HepG2 (cell line): Measurements from ENCODE around the gene ZNF23. TPM values are rescaled to one million over a fixed set of nuclear protein-coding genes. Genes with fewer than 3 reads are reported as not detected.

Source experiments
- ATAC-seq: fragments of 200-7000 bp; cut with Tn5 transposase; 3 replicates; pipeline ENCODE4 v1.9.1; 2020; ENCODE audit warnings: mild to moderate bottlenecking, moderate library complexity
- BruUV-seq: library from RNA; stranded (reverse); fragments of 400-500 nt; replicated peaks from 2 replicates; lab custom pipeline; 2021; lab: Mats Ljungman, UMichigan
- CTCF ChIA-PET: fragments of 300-600 bp; formaldehyde crosslinking; extraction: SDS; loops from one replicate; lab custom pipeline; 2021; ENCODE audit warnings: low total read pairs, inconsistent platforms, low intra/inter-chr PET ratio; lab: Yijun Ruan, JAX
- POLR2A ChIA-PET: fragments of 350-600 bp; sonication (Branson Sonifier 250); formaldehyde crosslinking; loops from one replicate; lab custom pipeline; 2020; ENCODE audit warnings: antibody characterized with exemption, inconsistent platforms; lab: Yijun Ruan, JAX
- DNase-seq: peaks from one replicate; pipeline ENCODE4 v3.0.0-alpha.2; 2015; ENCODE audit warnings: low spot score
- FAIRE-seq: peaks from 3 replicates; lab custom pipeline; 2011; peaks lifted over from hg19 to GRCh38; lab: Jason Lieb, UNC
- H2AFZ ChIP-seq: one replicate; pipeline ENCODE4 v1.6.1; 2011; ENCODE audit warnings: low read length, inconsistent platforms
- H3K27ac ChIP-seq: fragments of 300-600 bp; 3 replicates; pipeline ENCODE4 v1.8.0; 2011; ENCODE audit warnings: mixed run types, mild to moderate bottlenecking, mixed read lengths, low read length, inconsistent platforms; ENCODE audit not compliant: insufficient read depth; ENCODE audit errors: extremely low read length
- H3K27me3 ChIP-seq, 2 experiments: fragments of 200-600 bp in 1 of 2; 2 replicates in 1 of 2; 3 replicates in 1 of 2; pipeline versions ENCODE4 v1.6.0 to v1.8.0; 2011; ENCODE audit warnings: low read length in 2 of 2, mild to moderate bottlenecking in 2 of 2, moderate library complexity in 2 of 2, inconsistent platforms in 1 of 2; ENCODE audit not compliant: insufficient read depth in 2 of 2, control insufficient read depth in 1 of 2
- H3K36me3 ChIP-seq, 2 experiments: fragments of 200-600 bp in 1 of 2; replicated peaks in 1 of 2; 2 replicates in 1 of 2; 3 replicates in 1 of 2; pipeline versions ENCODE4 v1.5.1 to v1.8.0; 2011; ENCODE audit warnings: low read length in 2 of 2, inconsistent platforms in 1 of 2; ENCODE audit not compliant: insufficient read depth in 2 of 2, control insufficient read depth in 1 of 2
- H3K4me1 ChIP-seq: 2 replicates; pipeline ENCODE4 v1.5.1; 2012; ENCODE audit warnings: low read length, inconsistent platforms; ENCODE audit not compliant: insufficient read depth
- H3K4me2 ChIP-seq: 2 replicates; pipeline ENCODE4 v1.6.0; 2011; ENCODE audit warnings: low read depth, low read length, inconsistent platforms
- H3K4me3 ChIP-seq, 3 experiments: fragments of 200-600 bp in 1 of 3; sonication (generic), shearing (Covaris generic) in 1 of 3; replicated peaks in 1 of 3; 2 replicates each; pipeline ENCODE4 v1.5.1; 2011 to 2016; ENCODE audit warnings: low read length in 3 of 3, inconsistent platforms in 2 of 3, low read depth in 2 of 3, mild to moderate bottlenecking in 2 of 3, control low read depth in 1 of 3, mixed read lengths in 1 of 3; ENCODE audit not compliant: insufficient read depth in 1 of 3
- H3K79me2 ChIP-seq: one replicate; pipeline ENCODE4 v1.6.1; 2011; ENCODE audit warnings: low read length, inconsistent platforms; ENCODE audit not compliant: insufficient read depth
- H3K9ac ChIP-seq: 2 replicates; pipeline ENCODE4 v1.6.0; 2011; ENCODE audit warnings: mild to moderate bottlenecking, low read depth, low read length, inconsistent platforms; ENCODE audit not compliant: insufficient read depth
- H3K9me3 ChIP-seq: 2 replicates; pipeline ENCODE4 v1.5.1; 2012; ENCODE audit warnings: mild to moderate bottlenecking, low read length
- H4K20me1 ChIP-seq: 2 replicates; pipeline ENCODE4 v1.6.0; 2011; ENCODE audit warnings: inconsistent platforms, mild to moderate bottlenecking, low read length, moderate library complexity; ENCODE audit not compliant: insufficient read depth
- RFXANK ChIP-seq: IDR thresholded peaks from 2 replicates; pipeline ENCODE4 v1.6.1; 2016
- ZNF138 ChIP-seq: sonication (generic); formaldehyde crosslinking; IDR thresholded peaks from 2 replicates; pipeline ENCODE4 v1.5.0; 2020; ENCODE audit warnings: mild to moderate bottlenecking, low read depth, missing genetic modification reagents
- ZNF530 ChIP-seq: sonication (generic); formaldehyde crosslinking; IDR thresholded peaks from 2 replicates; pipeline ENCODE4 v1.5.0; 2020; ENCODE audit warnings: low read depth, mild to moderate bottlenecking, missing genetic modification reagents
- ZNF709 ChIP-seq: sonication (generic); formaldehyde crosslinking; IDR thresholded peaks from 2 replicates; pipeline ENCODE4 v1.5.0; 2020; ENCODE audit warnings: mild to moderate bottlenecking, missing genetic modification reagents
- WGBS: methylation state at CpG from one replicate; pipeline ENCODE4 v1.1.6; 2017; ENCODE audit warnings: low lambda C conversion rate; 5-methylcytosine and 5-hydroxymethylcytosine counted together
- in situ Hi-C: cut with HindIII; loops from 2 replicates; pipeline ENCODE4 v1.10.0; 2017; ENCODE audit warnings: low pct_unique_long_range_greater_than_20kb; ENCODE audit not compliant: extremely low pct_ligation_motif_present
- intact Hi-C: fragments of 100-400 bp; cut with micrococcal nuclease; formaldehyde crosslinking; loops from one replicate; pipeline ENCODE4 v1.10.0; 2022; ENCODE audit not compliant: unreplicated experiment
- polyA plus RNA-seq, 8 experiments: library from polyadenylated mRNA; depleted of rRNA in 3 of 8; stranded (reverse) in 7 of 8; unstranded in 1 of 8; fragments of >200 nt; fragmentation: Illumina TruSeq in 4 of 8; extraction: Trizol in 4 of 8; gene quantifications; 2 replicates each; pipeline versions ENCODE4 v1.2.1 to v1.2.3, GENCODE V29; 2011 to 2016; ENCODE audit warnings: low read depth in 4 of 8, missing spikeins in 1 of 8, mixed read lengths in 1 of 8; ENCODE audit not compliant: insufficient read depth in 1 of 8
- total RNA-seq, 5 experiments: library from RNA; depleted of rRNA; stranded (reverse); fragments of >200 nt; fragmentation: Illumina TruSeq; extraction: Trizol; gene quantifications; 2 replicates each; pipeline ENCODE4 v1.2.3, GENCODE V29; 2016; ENCODE audit warnings: low read depth in 1 of 5
- TF ChIP-seq, protein P1 (sequence below): sonication (generic); formaldehyde crosslinking; IDR thresholded peaks from 2 replicates; pipeline ENCODE4 v1.4.0; 2020; ENCODE audit warnings: missing genetic modification reagents
- TF ChIP-seq, protein P2 (sequence below): sonication (generic); formaldehyde crosslinking; IDR thresholded peaks from 2 replicates; pipeline ENCODE4 v1.4.0; 2020; ENCODE audit warnings: missing genetic modification reagents; ENCODE audit errors: not compliant biosample characterization
- TF ChIP-seq, protein P3 (sequence below): sonication (generic); formaldehyde crosslinking; IDR thresholded peaks from 2 replicates; pipeline ENCODE4 v1.8.0; 2023; ENCODE audit warnings: mild to moderate bottlenecking, missing genetic modification reagents

Gene ZNF23
- total and polyA plus RNA-seq, 2 of the 13 experiments (the other 11 are each of a cell fraction or from before 2014, with no cell fraction given): 8.6 to 12.2 TPM

DNA sequence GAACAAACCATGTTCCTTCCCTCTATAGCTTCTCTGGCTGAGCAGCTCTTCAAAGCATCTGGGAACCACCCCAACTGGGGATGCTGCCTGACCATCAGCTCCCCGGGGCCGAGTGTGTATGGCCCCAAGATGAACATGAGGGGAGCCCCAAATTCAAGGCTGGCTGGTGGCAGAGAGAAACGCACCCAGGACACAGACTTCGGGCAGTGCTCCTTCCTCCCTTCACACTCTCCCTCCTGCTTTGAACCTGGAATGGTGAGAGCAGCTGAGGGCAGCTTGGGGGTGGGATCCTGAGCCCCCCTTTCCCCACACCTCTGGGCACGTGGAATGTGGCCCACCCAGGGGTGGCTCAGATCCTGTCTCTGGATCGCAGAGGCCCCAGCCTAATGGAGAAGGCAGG, 37.4 kb downstream of the ZNF23 start:
- no peak overlapping the region for H3K27ac ChIP-seq
- TF ChIP-seq RFXANK: no peak
- TF ChIP-seq, protein P1, sequence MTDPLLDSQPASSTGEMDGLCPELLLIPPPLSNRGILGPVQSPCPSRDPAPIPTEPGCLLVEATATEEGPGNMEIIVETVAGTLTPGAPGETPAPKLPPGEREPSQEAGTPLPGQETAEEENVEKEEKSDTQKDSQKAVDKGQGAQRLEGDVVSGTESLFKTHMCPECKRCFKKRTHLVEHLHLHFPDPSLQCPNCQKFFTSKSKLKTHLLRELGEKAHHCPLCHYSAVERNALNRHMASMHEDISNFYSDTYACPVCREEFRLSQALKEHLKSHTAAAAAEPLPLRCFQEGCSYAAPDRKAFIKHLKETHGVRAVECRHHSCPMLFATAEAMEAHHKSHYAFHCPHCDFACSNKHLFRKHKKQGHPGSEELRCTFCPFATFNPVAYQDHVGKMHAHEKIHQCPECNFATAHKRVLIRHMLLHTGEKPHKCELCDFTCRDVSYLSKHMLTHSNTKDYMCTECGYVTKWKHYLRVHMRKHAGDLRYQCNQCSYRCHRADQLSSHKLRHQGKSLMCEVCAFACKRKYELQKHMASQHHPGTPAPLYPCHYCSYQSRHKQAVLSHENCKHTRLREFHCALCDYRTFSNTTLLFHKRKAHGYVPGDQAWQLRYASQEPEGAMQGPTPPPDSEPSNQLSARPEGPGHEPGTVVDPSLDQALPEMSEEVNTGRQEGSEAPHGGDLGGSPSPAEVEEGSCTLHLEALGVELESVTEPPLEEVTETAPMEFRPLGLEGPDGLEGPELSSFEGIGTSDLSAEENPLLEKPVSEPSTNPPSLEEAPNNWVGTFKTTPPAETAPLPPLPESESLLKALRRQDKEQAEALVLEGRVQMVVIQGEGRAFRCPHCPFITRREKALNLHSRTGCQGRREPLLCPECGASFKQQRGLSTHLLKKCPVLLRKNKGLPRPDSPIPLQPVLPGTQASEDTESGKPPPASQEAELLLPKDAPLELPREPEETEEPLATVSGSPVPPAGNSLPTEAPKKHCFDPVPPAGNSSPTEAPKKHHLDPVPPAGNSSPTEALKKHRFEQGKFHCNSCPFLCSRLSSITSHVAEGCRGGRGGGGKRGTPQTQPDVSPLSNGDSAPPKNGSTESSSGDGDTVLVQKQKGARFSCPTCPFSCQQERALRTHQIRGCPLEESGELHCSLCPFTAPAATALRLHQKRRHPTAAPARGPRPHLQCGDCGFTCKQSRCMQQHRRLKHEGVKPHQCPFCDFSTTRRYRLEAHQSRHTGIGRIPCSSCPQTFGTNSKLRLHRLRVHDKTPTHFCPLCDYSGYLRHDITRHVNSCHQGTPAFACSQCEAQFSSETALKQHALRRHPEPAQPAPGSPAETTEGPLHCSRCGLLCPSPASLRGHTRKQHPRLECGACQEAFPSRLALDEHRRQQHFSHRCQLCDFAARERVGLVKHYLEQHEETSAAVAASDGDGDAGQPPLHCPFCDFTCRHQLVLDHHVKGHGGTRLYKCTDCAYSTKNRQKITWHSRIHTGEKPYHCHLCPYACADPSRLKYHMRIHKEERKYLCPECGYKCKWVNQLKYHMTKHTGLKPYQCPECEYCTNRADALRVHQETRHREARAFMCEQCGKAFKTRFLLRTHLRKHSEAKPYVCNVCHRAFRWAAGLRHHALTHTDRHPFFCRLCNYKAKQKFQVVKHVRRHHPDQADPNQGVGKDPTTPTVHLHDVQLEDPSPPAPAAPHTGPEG (CRISPR knock-in tag): no peak
- no peak for TF ChIP-seq ZNF709 (CRISPR knock-in tag)
- TF ChIP-seq, protein P2, sequence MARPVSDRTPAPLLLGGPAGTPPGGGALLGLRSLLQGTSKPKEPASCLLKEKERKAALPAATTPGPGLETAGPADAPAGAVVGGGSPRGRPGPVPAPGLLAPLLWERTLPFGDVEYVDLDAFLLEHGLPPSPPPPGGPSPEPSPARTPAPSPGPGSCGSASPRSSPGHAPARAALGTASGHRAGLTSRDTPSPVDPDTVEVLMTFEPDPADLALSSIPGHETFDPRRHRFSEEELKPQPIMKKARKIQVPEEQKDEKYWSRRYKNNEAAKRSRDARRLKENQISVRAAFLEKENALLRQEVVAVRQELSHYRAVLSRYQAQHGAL (CRISPR knock-in tag): no peak
- TF ChIP-seq ZNF138 (CRISPR knock-in tag): no peak
- no peak for TF ChIP-seq ZNF530
- TF ChIP-seq, protein P3, sequence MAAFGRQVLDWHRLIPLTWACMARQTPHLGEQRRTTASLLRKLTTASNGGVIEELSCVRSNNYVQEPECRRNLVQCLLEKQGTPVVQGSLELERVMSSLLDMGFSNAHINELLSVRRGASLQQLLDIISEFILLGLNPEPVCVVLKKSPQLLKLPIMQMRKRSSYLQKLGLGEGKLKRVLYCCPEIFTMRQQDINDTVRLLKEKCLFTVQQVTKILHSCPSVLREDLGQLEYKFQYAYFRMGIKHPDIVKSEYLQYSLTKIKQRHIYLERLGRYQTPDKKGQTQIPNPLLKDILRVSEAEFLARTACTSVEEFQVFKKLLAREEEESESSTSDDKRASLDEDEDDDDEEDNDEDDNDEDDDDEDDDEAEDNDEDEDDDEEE (CRISPR knock-in tag): no peak
- TF ChIP-seq, all 625 proteins: peak for 0
- intact Hi-C loops (loop anchor here (10.0 kb wide), 1 partner anchor 190 kb away; no protein-coding TSS in a partner anchor), in situ Hi-C loops (no loop called here)
- FAIRE-seq (no peak), ATAC-seq (no peak), DNase-seq (no peak)
- no peaks in the 10 kb centered on the region for H3K36me3 ChIP-seq
- no peaks in the 10 kb centered on the region for H3K9me3 ChIP-seq
- POLR2A ChIA-PET: no interaction called here
- no peak overlapping the region for H2AFZ ChIP-seq
- CTCF ChIA-PET: no interaction called here
- peaks cover 2 to 20% of the 10 kb centered on the region in 2 experiments for H3K27me3 ChIP-seq
- H3K4me3 ChIP-seq: no peak overlapping the region
- H3K4me1 ChIP-seq: peaks cover 30% of the 10 kb centered on the region
- no TSS peak for BruUV-seq
- no peak overlapping the region for H3K9ac ChIP-seq
- H4K20me1 ChIP-seq: no peaks in the 10 kb centered on the region
- 22% methylated on average over 6 of the region's 6 CpGs for WGBS
- H3K4me2 ChIP-seq: no peak overlapping the region
- no peaks in the 10 kb centered on the region for H3K79me2 ChIP-seq
